ENCODE results near the gene SLC38A9. TPM values are rescaled to one million over a fixed set of nuclear protein-coding genes. Genes with fewer than 3 reads are reported as not detected.

The SLC38A9 gene
- polyA plus RNA-seq, 1 experiment: 12.5 TPM

- Histone ChIP-seq H3K36me3 (ENCODE audit: control insufficient read depth, insufficient read depth, low read length) (no peaks in the 10 kb centered on the region), H3K27me3 (ENCODE audit: control insufficient read depth, insufficient read depth, low read length) (no peaks in the 10 kb centered on the region), H3K4me3 (ENCODE audit: low read depth, low read length) (no peak overlapping the region)
- ChIA-PET POLR2A (no interaction called here), CTCF (no interaction called here)
- DNase-seq (ENCODE audit: low read depth): no peak
- no peak for TF ChIP-seq CTCF (IDR thresholded peaks at IDR 0.05; ENCODE audit: insufficient read depth, low read depth, low read length)
Measured at GRCh38 chr5:55715519-55716078, 3.5 kb upstream of the SLC38A9 start.

- H3K36me3 ChIP-seq (ENCODE audit: control insufficient read depth, insufficient read depth, low read length): no peaks in the 10 kb centered on the region
- POLR2A ChIA-PET: no interaction called here
- CTCF ChIA-PET: interaction anchor here (0.7 kb wide), 1 partner anchor 135 kb away, joined by 3 read pairs; no protein-coding TSS in a partner anchor
- no peak for TF ChIP-seq CTCF (IDR thresholded peaks at IDR 0.05; ENCODE audit: insufficient read depth, low read depth, low read length)
- no peaks in the 10 kb centered on the region for H3K27me3 ChIP-seq (ENCODE audit: control insufficient read depth, insufficient read depth, low read length)
- no peak overlapping the region for H3K4me3 ChIP-seq (ENCODE audit: low read depth, low read length)
- DNase-seq (ENCODE audit: low read depth): no peak
Measured at GRCh38 chr5:55714749-55715148, 2.6 kb upstream of the SLC38A9 start.

GRCh38 chr5:55714339-55714738, 2.2 kb upstream of the SLC38A9 start:
- POLR2A ChIA-PET: no interaction called here
- Histone ChIP-seq H3K4me3 (ENCODE audit: low read depth, low read length) (no peak overlapping the region), H3K27me3 (ENCODE audit: control insufficient read depth, insufficient read depth, low read length) (no peaks in the 10 kb centered on the region), H3K36me3 (ENCODE audit: control insufficient read depth, insufficient read depth, low read length) (no peaks in the 10 kb centered on the region)
- no peak for DNase-seq (ENCODE audit: low read depth)
- no peak for TF ChIP-seq CTCF (IDR thresholded peaks at IDR 0.05; ENCODE audit: insufficient read depth, low read depth, low read length)
- CTCF ChIA-PET: interaction anchor here (0.7 kb wide), 1 partner anchor 135 kb away, joined by 3 read pairs; no protein-coding TSS in a partner anchor

GRCh38 chr5:55713871-55714270, 1.7 kb upstream of the SLC38A9 start:
- ChIA-PET CTCF (interaction anchor here (0.7 kb wide), 1 partner anchor 135 kb away, joined by 3 read pairs; no protein-coding TSS in a partner anchor), POLR2A (no interaction called here)
- H3K36me3 ChIP-seq (ENCODE audit: control insufficient read depth, insufficient read depth, low read length): no peaks in the 10 kb centered on the region
- no peak for TF ChIP-seq CTCF (IDR thresholded peaks at IDR 0.05; ENCODE audit: insufficient read depth, low read depth, low read length)
- H3K27me3 ChIP-seq (ENCODE audit: control insufficient read depth, insufficient read depth, low read length): no peaks in the 10 kb centered on the region
- no peak for DNase-seq (ENCODE audit: low read depth)
- no peak overlapping the region for H3K4me3 ChIP-seq (ENCODE audit: low read depth, low read length)

GRCh38 chr5:55711507-55712022, 559 bp downstream of the SLC38A9 start:
- H3K36me3 ChIP-seq (ENCODE audit: control insufficient read depth, insufficient read depth, low read length): peaks cover 2% of the 10 kb centered on the region; the same call in 1 of the 2 replicates
- ChIA-PET CTCF (no interaction called here), POLR2A (no interaction called here)
- H3K4me3 ChIP-seq (ENCODE audit: low read depth, low read length): peak overlapping the region; percentile 79
- H3K27me3 ChIP-seq (ENCODE audit: control insufficient read depth, insufficient read depth, low read length): no peaks in the 10 kb centered on the region
- no peak for DNase-seq (ENCODE audit: low read depth)
- no peak for TF ChIP-seq CTCF (IDR thresholded peaks at IDR 0.05; ENCODE audit: insufficient read depth, low read depth, low read length)
